COLO829 (cell line): Measurements from ENCODE around the gene RBP3.
A peak's percentile ranks its signal among the peaks of the same experiment; 100 is the strongest.

Source experiments
- DNase-seq: peaks from one replicate; pipeline ENCODE4 v3.0.0; 2012; ENCODE audit warnings: low spot score

The RBP3 gene

DNA sequence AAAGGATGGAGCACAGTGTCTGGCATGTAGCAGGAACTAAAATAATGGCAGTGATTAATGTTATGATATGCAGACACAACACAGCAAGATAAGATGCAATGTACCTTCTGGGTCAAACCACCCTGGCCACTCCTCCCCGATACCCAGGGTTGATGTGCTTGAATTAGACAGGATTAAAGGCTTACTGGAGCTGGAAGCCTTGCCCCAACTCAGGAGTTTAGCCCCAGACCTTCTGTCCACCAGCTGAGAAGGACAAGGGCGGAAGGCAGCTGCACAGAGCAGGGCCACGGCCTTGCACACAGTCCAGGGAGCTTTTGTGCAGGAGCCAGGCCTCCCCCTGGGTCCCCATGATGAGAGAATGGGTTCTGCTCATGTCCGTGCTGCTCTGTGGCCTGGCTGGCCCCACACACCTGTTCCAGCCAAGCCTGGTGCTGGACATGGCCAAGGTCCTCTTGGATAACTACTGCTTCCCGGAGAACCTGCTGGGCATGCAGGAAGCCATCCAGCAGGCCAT lies at the start of gene RBP3:
RBP3 (plus strand) TSS at position 226 of the 514 bp plus-strand sequence; CDS start at position 348, 122 bp downstream.
- DNase-seq: no peak

DNA sequence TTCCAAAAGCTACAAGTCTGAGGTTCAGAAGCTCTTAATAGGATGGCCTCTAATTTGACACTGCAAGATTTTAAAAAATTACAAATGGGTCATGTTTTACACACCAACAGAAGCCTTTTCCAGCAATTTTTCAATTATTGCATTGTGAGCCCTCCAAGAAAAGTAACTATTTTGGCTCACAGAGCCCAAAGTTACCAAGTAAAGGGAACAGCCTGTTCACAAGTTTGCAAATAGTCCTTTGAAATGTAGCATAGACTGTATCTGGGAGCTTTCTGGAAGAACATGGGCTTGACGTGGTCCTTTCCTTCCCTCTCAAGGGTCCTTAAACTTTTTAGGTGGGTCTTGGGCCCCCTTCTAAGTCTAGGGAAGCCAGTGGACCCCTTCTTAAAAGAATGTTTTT lies 49.4 kb upstream of the RBP3 start:
- no peak for DNase-seq

- DNase-seq: no peak
Measured at GRCh38 chr10:47299611-47300428, 48.3 kb upstream of the RBP3 start, which contains the start of gene GDF10. TSS of gene GDF10 (plus strand) at chr10:47300197. CDS start at chr10:47300652, 455 bp downstream.

DNA sequence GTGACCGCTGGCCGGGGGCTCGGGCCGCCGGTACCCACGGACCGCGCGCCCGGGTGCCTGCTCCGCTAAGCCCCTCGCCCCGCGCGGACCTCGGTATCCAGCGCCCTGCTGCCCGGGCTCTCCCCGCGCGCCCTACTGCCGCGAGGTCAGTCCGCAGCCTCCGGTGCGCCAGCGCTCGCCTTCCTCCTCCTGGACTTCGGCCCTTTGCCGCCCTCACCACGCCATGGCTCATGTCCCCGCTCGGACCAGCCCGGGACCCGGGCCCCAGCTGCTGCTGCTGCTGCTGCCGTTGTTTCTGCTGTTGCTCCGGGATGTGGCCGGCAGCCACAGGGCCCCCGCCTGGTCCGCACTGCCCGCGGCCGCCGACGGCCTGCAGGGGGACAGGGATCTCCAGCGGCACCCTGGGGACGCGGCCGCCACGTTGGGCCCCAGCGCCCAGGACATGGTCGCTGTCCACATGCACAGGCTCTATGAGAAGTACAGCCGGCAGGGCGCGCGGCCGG lies 47.7 kb upstream of the RBP3 start:
- no peak for DNase-seq

- no peak for DNase-seq
Measured at GRCh38 chr10:47301833-47302232, 46.3 kb upstream of the RBP3 start.

DNA sequence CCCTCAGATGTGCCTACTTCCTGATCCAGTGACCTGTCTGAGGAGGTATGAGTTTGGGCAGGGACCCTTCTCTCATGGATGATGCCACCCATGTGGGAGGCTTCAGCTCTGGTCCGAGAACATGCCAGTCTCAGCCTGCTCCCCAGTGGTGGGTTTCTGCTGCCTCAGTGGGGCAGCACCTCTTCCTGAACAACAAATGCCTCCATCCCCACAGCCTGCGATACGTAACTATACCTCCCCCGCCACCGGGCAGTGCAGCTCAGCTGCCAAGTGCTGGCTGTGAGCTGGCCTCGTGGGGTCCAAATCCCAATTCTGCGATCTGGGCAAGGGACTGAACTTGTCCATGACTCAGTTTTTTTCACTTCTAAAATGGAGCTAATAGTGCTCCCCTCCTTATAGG lies 45.1 kb upstream of the RBP3 start:
- no peak for DNase-seq

GRCh38 chr10:47303866-47304265 lies 44.3 kb upstream of the RBP3 start:
- DNase-seq: no peak

- DNase-seq: no peak
Measured at GRCh38 chr10:47305566-47305965, 42.6 kb upstream of the RBP3 start.

- no peak for DNase-seq
Measured at GRCh38 chr10:47306387-47307210, 41.6 kb upstream of the RBP3 start.

GRCh38 chr10:47307381-47307780 lies 40.8 kb upstream of the RBP3 start:
- DNase-seq: no peak

DNA sequence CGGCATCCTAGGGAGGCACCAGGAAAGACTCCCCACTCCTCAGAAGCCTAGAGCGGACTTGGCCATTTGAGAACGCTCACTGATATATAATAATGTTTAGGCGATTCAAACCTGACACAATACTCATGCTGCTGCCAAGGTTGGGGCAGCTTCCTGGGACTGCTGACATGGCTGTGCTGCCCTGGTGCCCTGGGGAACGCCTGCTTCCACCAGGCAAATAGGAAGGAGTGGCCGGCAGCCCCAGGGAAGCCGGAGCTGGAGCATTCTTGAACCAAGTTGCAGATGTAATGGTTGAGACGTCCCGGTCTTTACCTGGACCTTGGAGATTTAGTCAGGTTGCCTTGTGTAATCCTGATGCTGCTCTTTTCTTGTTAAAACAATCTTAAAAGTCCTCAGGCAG lies 39.4 kb upstream of the RBP3 start:
- DNase-seq: no peak

GRCh38 chr10:47309408-47310089 lies 38.6 kb upstream of the RBP3 start:
- DNase-seq: no peak

DNA sequence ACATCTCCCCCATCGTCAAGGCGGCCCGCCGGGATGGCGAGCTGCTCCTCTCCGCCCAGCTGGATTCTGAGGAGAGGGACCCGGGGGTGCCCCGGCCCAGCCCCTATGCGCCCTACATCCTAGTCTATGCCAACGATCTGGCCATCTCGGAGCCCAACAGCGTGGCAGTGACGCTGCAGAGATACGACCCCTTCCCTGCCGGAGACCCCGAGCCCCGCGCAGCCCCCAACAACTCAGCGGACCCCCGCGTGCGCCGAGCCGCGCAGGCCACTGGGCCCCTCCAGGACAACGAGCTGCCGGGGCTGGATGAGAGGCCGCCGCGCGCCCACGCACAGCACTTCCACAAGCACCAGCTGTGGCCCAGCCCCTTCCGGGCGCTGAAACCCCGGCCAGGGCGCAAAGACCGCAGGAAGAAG lies 38.1 kb upstream of the RBP3 start:
- no peak for DNase-seq

- DNase-seq: no peak
Measured at GRCh38 chr10:47311193-47311931, 36.8 kb upstream of the RBP3 start.

DNA sequence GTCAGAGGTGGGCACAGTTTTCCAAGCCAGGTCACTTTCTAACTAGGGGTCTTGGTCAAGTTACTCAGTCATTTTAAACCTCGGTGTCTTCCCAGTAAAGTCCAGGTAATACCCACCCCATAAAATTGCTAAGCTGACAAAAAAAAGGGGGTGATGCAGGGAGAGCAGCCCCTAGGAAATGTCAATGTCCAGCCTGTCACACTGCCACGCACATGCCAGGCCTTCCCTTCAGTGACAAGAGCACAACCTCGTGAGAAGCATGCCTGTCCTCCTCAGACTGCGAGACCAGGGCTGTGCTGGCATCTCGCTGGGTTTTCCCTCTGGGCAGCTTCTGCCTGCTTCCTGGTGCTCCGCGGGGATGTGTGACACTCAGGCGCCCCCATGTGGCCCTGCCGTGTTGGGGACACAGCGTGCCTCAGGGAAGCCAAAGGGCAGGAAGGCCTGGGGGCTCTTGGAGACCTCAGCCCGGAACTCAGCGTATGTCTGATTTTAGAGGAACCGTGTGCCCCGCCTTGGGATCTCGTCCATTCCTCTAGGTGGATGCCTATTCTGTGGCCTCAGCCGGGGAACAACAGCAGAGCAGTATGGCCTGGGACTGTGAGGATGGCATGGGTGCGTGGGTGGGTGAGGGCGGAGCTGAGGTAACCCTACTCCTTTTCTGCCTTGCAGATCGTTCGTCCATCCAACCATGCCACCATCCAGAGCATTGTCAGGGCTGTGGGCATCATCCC lies 36.1 kb upstream of the RBP3 start:
- peak; percentile 16 for DNase-seq

GRCh38 chr10:47312663-47312995 lies 35.5 kb upstream of the RBP3 start:
- no peak for DNase-seq

- no peak for DNase-seq
Measured at GRCh38 chr10:47314416-47314970, 33.7 kb upstream of the RBP3 start.

DNA sequence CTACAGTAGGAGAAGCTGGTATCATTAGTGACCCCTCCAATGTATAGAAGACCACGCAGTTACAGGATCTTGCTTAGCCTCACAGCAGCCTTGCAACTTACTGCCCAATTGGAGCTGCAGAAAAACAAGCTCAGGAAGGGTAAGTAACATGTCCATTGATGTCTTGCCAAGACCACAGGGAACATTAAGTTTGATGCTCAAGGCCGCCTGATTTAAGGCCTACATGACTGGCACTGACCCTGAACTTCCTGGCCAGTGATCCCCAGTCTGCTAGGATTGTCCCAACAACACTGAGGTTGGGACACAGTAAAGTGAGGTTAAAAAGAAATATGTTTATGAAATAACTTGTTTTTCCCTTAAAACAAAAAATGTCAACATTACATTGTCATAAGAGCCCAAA lies 32.7 kb upstream of the RBP3 start:
- DNase-seq: no peak

DNA sequence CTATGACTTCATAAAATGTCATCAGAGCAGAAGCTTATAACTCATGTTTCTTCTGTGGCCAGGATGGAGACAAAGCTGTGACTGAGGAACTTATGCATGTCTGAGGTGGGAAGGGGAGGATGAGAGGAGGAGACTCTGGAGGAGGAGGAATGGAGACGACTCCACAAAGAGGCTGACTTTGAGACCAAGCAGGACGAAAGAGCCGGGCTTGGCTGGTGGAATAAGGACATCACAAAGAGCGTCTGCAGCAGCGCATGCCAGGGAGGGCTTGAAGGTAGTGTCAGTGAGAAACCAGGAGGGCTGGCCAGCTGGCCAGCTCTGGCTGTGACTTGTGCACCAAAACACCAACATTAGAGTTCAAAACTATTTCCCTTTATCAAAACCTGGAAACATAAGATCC lies 32.0 kb upstream of the RBP3 start:
- no peak for DNase-seq

GRCh38 chr10:47317251-47317650 lies 30.9 kb upstream of the RBP3 start:
- no peak for DNase-seq

GRCh38 chr10:47318706-47319105 lies 29.5 kb upstream of the RBP3 start:
- no peak for DNase-seq
